SK-N-MC (cell line): ENCODE measurements around the gene TRMT11.

ENCODE experiments used
- DNase-seq: peaks from one replicate; pipeline ENCODE4 v3.0.0-alpha.2; 2011; ENCODE audit warnings: low read depth, low spot score
- H3K27ac ChIP-seq: fragments of 200-600 bp; sonication (generic); 2 replicates; pipeline ENCODE4 v1.5.1; 2016; ENCODE audit warnings: mixed run types
- H3K36me3 ChIP-seq: fragments of 200-600 bp; sonication (generic); 2 replicates; pipeline ENCODE4 v1.6.1; 2017; ENCODE audit warnings: antibody characterized with exemption, low read length, mixed read lengths; ENCODE audit not compliant: insufficient read depth
- H3K4me3 ChIP-seq: fragments of 200-600 bp; sonication (generic); 2 replicates; pipeline ENCODE4 v1.5.1; 2016
- H3K9ac ChIP-seq: fragments of 200-600 bp; sonication (generic); 2 replicates; pipeline ENCODE4 v1.8.0; 2017; ENCODE audit warnings: mixed run types, mixed read lengths; ENCODE audit not compliant: insufficient read length
- H3K9me3 ChIP-seq: fragments of 200-600 bp; sonication (generic); 2 replicates; pipeline ENCODE4 v1.6.1; 2017; ENCODE audit warnings: low read depth, mild to moderate bottlenecking, antibody characterized with exemption, low read length, moderate library complexity, mixed read lengths
- EZH2 ChIP-seq: fragments of 200-600 bp; sonication (generic); IDR thresholded peaks from one replicate; pipeline ENCODE4 v1.6.1; 2017; ENCODE audit warnings: antibody characterized with exemption
- FOXP2 ChIP-seq: optimal IDR thresholded peaks from 2 replicates; pipeline ENCODE3; 2011; ENCODE audit warnings: mild to moderate bottlenecking, moderate library complexity; ENCODE audit not compliant: insufficient read depth; ENCODE audit errors: extremely low read length, control extremely low read depth
- POLR2AphosphoS5 ChIP-seq: IDR thresholded peaks from 2 replicates; pipeline ENCODE4 v1.6.1; 2012; ENCODE audit warnings: mild to moderate bottlenecking, low read depth, low read length, borderline replicate concordance

The TRMT11 gene

GRCh38 chr6:126040826-126041225 lies 54.5 kb downstream of the TRMT11 start:
- TF ChIP-seq POLR2AphosphoS5: no peak
- TF ChIP-seq EZH2: no peak
- no peak for TF ChIP-seq FOXP2
- Histone ChIP-seq H3K9ac (no peak overlapping the region), H3K27ac (no peak overlapping the region), H3K9me3 (0 out of 2 replicates have a peak, but pooled peaks cover 2% of the 10 kb centered on the region), H3K36me3 (peaks cover 55% of the 10 kb centered on the region), H3K4me3 (no peak overlapping the region)
- no peak for DNase-seq

- H3K27ac ChIP-seq: no peak overlapping the region
- TF ChIP-seq EZH2 (no peak), POLR2AphosphoS5 (no peak), FOXP2 (no peak)
- no peak overlapping the region for H3K9ac ChIP-seq
- 0 out of 2 replicates have a peak, but pooled peaks cover 2% of the 10 kb centered on the region for H3K9me3 ChIP-seq
- H3K36me3 ChIP-seq: peaks cover 52% of the 10 kb centered on the region
- no peak overlapping the region for H3K4me3 ChIP-seq
- no peak for DNase-seq
Measured at GRCh38 chr6:126041516-126041915, 55.2 kb downstream of the TRMT11 start.

GRCh38 chr6:126042001-126042419 lies 55.7 kb downstream of the TRMT11 start:
- Histone ChIP-seq H3K27ac (no peak overlapping the region), H3K9me3 (0 out of 2 replicates have a peak, but pooled peaks cover 2% of the 10 kb centered on the region), H3K9ac (no peak overlapping the region), H3K36me3 (peaks cover 50% of the 10 kb centered on the region), H3K4me3 (no peak overlapping the region)
- no peak for DNase-seq
- no peak for TF ChIP-seq POLR2AphosphoS5
- no peak for TF ChIP-seq EZH2
- no peak for TF ChIP-seq FOXP2

- TF ChIP-seq EZH2 (no peak), POLR2AphosphoS5 (no peak), FOXP2 (no peak)
- Histone ChIP-seq H3K9ac (no peak overlapping the region), H3K9me3 (no peaks in the 10 kb centered on the region), H3K27ac (no peak overlapping the region), H3K4me3 (no peak overlapping the region), H3K36me3 (peaks cover 14% of the 10 kb centered on the region)
- no peak for DNase-seq
Measured at GRCh38 chr6:126047648-126048047, 61.3 kb downstream of the TRMT11 start.

GRCh38 chr6:126048635-126049034 lies 62.3 kb downstream of the TRMT11 start:
- no peak overlapping the region for H3K9ac ChIP-seq
- peaks cover 13% of the 10 kb centered on the region for H3K36me3 ChIP-seq

GRCh38 chr6:126050795-126051194 lies 64.5 kb downstream of the TRMT11 start:
- Histone ChIP-seq H3K9ac (no peak overlapping the region), H3K27ac (no peak overlapping the region), H3K4me3 (no peak overlapping the region), H3K36me3 (peaks cover 10% of the 10 kb centered on the region; the same call in 1 of the 2 replicates), H3K9me3 (no peaks in the 10 kb centered on the region)
- no peak for TF ChIP-seq POLR2AphosphoS5
- no peak for TF ChIP-seq EZH2
- TF ChIP-seq FOXP2: no peak
- no peak for DNase-seq

More at GRCh38 chr6:126048635-126049034, 62.3 kb downstream of the TRMT11 start:
- H3K27ac ChIP-seq: no peak overlapping the region
- DNase-seq: no peak
- H3K9me3 ChIP-seq: no peaks in the 10 kb centered on the region
- H3K4me3 ChIP-seq: no peak overlapping the region
- TF ChIP-seq POLR2AphosphoS5 (no peak), EZH2 (no peak), FOXP2 (no peak)

GRCh38 chr6:126051791-126052190 lies 65.5 kb downstream of the TRMT11 start:
- Histone ChIP-seq H3K4me3 (no peak overlapping the region), H3K9ac (no peak overlapping the region), H3K27ac (no peak overlapping the region), H3K36me3 (peaks cover 9% of the 10 kb centered on the region; the same call in 1 of the 2 replicates), H3K9me3 (no peaks in the 10 kb centered on the region)
- TF ChIP-seq POLR2AphosphoS5 (no peak), FOXP2 (no peak), EZH2 (no peak)
- no peak for DNase-seq

GRCh38 chr6:126052485-126052884 lies 66.1 kb downstream of the TRMT11 start:
- DNase-seq: no peak
- H3K4me3 ChIP-seq: no peak overlapping the region
- no peak overlapping the region for H3K9ac ChIP-seq
- no peak for TF ChIP-seq FOXP2
- TF ChIP-seq POLR2AphosphoS5: no peak
- no peak for TF ChIP-seq EZH2
- H3K36me3 ChIP-seq: peaks cover 7% of the 10 kb centered on the region; the same call in 1 of the 2 replicates
- H3K9me3 ChIP-seq: no peaks in the 10 kb centered on the region
- H3K27ac ChIP-seq: no peak overlapping the region

GRCh38 chr6:126054258-126054702 lies 67.9 kb downstream of the TRMT11 start:
- TF ChIP-seq EZH2: no peak
- no peak for TF ChIP-seq POLR2AphosphoS5
- TF ChIP-seq FOXP2: no peak
- no peaks in the 10 kb centered on the region for H3K36me3 ChIP-seq
- no peaks in the 10 kb centered on the region for H3K9me3 ChIP-seq
- H3K9ac ChIP-seq: no peak overlapping the region
- H3K27ac ChIP-seq: 0 out of 2 replicates have a peak overlapping the region, but pooled peaks have one; percentile 7
- no peak overlapping the region for H3K4me3 ChIP-seq
- DNase-seq: no peak
